Prostate gland (tissue), 2 donors: ENCODE data around the gene ELAVL1.

ENCODE experiments used
- CTCF ChIP-seq, 4 experiments: fragments of 200-600 bp in 2 of 4; fragments of 450-650 bp in 2 of 4; sonication (generic) in 2 of 4; IDR thresholded peaks; 1 replicate in 3 of 4; 2 replicates in 1 of 4; pipeline ENCODE4 v1.5.1; 2016 to 2019; ENCODE audit warnings: antibody characterized with exemption in 4 of 4, mild to moderate bottlenecking in 2 of 4, moderate library complexity in 2 of 4
- POLR2A ChIP-seq: fragments of 450-650 bp; IDR thresholded peaks from one replicate; pipeline ENCODE4 v1.6.1; 2016; ENCODE audit warnings: antibody characterized with exemption, mild to moderate bottlenecking

GRCh38 chr19:7992575-7992974, 12.9 kb downstream of the ELAVL1 start:
- TF ChIP-seq POLR2A = no peak
- TF ChIP-seq CTCF (IDR thresholded peaks at IDR 0.05) = no peak
